Peyer's patch (tissue), 4 donors: Measurements from ENCODE around the gene PEX11G.

Experiments
- POLR2A ChIP-seq, 2 donors: fragments of 450-650 bp; IDR thresholded peaks; one replicate each; pipeline ENCODE4 v1.5.1; 2017; ENCODE audit warnings: antibody characterized with exemption in 2 of 2, mild to moderate bottlenecking in 2 of 2, moderate library complexity in 2 of 2
- TF ChIP-seq, protein P1 (sequence below), 6 experiments: fragments of 450-650 bp in 4 of 6; fragments of 200-600 bp in 2 of 6; sonication (generic) in 1 of 6; IDR thresholded peaks; one replicate each; pipeline ENCODE4 v1.5.1; 2017 to 2019; ENCODE audit warnings: antibody characterized with exemption in 6 of 6, mild to moderate bottlenecking in 3 of 6, moderate library complexity in 1 of 6

DNA sequence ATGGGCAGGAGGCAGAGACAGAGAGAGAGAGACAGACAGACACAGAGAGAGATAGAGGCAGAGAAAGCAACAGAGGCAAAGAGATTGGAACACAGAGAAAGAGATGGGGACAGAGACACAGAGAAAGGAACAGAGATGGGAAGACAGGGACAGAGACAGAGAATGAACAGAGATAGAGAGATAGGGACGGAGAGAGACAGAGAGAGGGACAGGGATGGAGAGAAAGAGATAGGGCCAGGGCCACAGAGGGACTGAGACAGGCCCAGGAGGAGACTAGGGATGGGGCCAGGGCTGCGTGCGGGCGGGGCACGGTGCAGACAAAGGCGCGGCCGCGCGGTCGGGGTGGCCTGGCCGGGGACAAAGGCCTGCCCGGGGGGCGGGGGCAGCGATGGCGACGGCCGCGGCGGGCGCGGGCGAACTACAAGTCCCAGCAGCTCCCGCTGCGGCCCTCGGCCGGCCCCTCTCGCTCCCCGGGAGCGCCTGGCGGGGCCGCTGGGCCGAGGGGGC is 26.9 kb upstream of the PEX11G start, which contains the start of gene ZNF358:
- TF ChIP-seq POLR2A (IDR thresholded peaks at IDR 0.05): peak in 1 of 2 donors; percentile 34
- TF ChIP-seq, protein P1, sequence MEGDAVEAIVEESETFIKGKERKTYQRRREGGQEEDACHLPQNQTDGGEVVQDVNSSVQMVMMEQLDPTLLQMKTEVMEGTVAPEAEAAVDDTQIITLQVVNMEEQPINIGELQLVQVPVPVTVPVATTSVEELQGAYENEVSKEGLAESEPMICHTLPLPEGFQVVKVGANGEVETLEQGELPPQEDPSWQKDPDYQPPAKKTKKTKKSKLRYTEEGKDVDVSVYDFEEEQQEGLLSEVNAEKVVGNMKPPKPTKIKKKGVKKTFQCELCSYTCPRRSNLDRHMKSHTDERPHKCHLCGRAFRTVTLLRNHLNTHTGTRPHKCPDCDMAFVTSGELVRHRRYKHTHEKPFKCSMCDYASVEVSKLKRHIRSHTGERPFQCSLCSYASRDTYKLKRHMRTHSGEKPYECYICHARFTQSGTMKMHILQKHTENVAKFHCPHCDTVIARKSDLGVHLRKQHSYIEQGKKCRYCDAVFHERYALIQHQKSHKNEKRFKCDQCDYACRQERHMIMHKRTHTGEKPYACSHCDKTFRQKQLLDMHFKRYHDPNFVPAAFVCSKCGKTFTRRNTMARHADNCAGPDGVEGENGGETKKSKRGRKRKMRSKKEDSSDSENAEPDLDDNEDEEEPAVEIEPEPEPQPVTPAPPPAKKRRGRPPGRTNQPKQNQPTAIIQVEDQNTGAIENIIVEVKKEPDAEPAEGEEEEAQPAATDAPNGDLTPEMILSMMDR (IDR thresholded peaks at IDR 0.05): no peak
